ENCODE data around the gene FRMD8. TPM values are rescaled to one million over a fixed set of nuclear protein-coding genes. Genes with fewer than 3 reads are reported as not detected.

The FRMD8 gene
- polyA plus RNA-seq, 1 donor from 2014 or later: 22.2 TPM

GRCh38 chr11:65393513-65394079 is 7.2 kb downstream of the FRMD8 start:
- Histone ChIP-seq H3F3A (ENCODE audit: insufficient read depth, low read length, poor library complexity, severe bottlenecking) (no peaks in the 10 kb centered on the region), H3K79me2 (replicated peaks; ENCODE audit: insufficient read depth, low read length) (no peaks in the 10 kb centered on the region), H3K4me3 (ENCODE audit: low read length) (no peak overlapping the region), H2AFZ (ENCODE audit: low read depth, low read length) (no peak overlapping the region), H3K36me3 (ENCODE audit: insufficient read depth, low read length) (no peaks in the 10 kb centered on the region), H4K20me1 (ENCODE audit: insufficient read depth) (no peaks in the 10 kb centered on the region), H3K27me3 (ENCODE audit: insufficient read depth, low read depth, low read length) (no peaks in the 10 kb centered on the region), H3K9ac (ENCODE audit: low read length) (no peak overlapping the region), H3K9me2 (ENCODE audit: insufficient read depth, low read length) (no peaks in the 10 kb centered on the region), H3K9me3 (ENCODE audit: low read length) (no peaks in the 10 kb centered on the region), H3K4me2 (ENCODE audit: low read length) (no peak overlapping the region), H3K27ac (ENCODE audit: low read length) (no peak overlapping the region)
- TF ChIP-seq, protein P1, sequence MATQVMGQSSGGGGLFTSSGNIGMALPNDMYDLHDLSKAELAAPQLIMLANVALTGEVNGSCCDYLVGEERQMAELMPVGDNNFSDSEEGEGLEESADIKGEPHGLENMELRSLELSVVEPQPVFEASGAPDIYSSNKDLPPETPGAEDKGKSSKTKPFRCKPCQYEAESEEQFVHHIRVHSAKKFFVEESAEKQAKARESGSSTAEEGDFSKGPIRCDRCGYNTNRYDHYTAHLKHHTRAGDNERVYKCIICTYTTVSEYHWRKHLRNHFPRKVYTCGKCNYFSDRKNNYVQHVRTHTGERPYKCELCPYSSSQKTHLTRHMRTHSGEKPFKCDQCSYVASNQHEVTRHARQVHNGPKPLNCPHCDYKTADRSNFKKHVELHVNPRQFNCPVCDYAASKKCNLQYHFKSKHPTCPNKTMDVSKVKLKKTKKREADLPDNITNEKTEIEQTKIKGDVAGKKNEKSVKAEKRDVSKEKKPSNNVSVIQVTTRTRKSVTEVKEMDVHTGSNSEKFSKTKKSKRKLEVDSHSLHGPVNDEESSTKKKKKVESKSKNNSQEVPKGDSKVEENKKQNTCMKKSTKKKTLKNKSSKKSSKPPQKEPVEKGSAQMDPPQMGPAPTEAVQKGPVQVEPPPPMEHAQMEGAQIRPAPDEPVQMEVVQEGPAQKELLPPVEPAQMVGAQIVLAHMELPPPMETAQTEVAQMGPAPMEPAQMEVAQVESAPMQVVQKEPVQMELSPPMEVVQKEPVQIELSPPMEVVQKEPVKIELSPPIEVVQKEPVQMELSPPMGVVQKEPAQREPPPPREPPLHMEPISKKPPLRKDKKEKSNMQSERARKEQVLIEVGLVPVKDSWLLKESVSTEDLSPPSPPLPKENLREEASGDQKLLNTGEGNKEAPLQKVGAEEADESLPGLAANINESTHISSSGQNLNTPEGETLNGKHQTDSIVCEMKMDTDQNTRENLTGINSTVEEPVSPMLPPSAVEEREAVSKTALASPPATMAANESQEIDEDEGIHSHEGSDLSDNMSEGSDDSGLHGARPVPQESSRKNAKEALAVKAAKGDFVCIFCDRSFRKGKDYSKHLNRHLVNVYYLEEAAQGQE (IDR thresholded peaks at IDR 0.05; ENCODE audit: borderline replicate concordance): no peak
- TF ChIP-seq TAF1 (IDR thresholded peaks at IDR 0.05; ENCODE audit: low read depth) (no peak), RAD21 (conservative IDR thresholded peaks at IDR 0.05) (no peak), POLR2AphosphoS5 (IDR thresholded peaks at IDR 0.05) (no peak), SMC3 (conservative IDR thresholded peaks at IDR 0.05; ENCODE audit: poor library complexity) (no peak), MXI1 (conservative IDR thresholded peaks at IDR 0.05; ENCODE audit: poor library complexity, severe bottlenecking) (no peak), EP300 (conservative IDR thresholded peaks at IDR 0.05; ENCODE audit: poor library complexity, severe bottlenecking) (no peak)
- TF ChIP-seq, protein P2, sequence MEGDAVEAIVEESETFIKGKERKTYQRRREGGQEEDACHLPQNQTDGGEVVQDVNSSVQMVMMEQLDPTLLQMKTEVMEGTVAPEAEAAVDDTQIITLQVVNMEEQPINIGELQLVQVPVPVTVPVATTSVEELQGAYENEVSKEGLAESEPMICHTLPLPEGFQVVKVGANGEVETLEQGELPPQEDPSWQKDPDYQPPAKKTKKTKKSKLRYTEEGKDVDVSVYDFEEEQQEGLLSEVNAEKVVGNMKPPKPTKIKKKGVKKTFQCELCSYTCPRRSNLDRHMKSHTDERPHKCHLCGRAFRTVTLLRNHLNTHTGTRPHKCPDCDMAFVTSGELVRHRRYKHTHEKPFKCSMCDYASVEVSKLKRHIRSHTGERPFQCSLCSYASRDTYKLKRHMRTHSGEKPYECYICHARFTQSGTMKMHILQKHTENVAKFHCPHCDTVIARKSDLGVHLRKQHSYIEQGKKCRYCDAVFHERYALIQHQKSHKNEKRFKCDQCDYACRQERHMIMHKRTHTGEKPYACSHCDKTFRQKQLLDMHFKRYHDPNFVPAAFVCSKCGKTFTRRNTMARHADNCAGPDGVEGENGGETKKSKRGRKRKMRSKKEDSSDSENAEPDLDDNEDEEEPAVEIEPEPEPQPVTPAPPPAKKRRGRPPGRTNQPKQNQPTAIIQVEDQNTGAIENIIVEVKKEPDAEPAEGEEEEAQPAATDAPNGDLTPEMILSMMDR (IDR thresholded peaks at IDR 0.05; ENCODE audit: poor library complexity, severe bottlenecking): no peak

- H4K20me1 ChIP-seq (ENCODE audit: insufficient read depth): no peaks in the 10 kb centered on the region
- H3K36me3 ChIP-seq (ENCODE audit: insufficient read depth, low read length): no peaks in the 10 kb centered on the region
- no peaks in the 10 kb centered on the region for H3F3A ChIP-seq (ENCODE audit: insufficient read depth, low read length, poor library complexity, severe bottlenecking)
- TF ChIP-seq EP300 (conservative IDR thresholded peaks at IDR 0.05; ENCODE audit: poor library complexity, severe bottlenecking) (no peak), POLR2AphosphoS5 (IDR thresholded peaks at IDR 0.05) (no peak), RAD21 (conservative IDR thresholded peaks at IDR 0.05) (no peak), TAF1 (IDR thresholded peaks at IDR 0.05; ENCODE audit: low read depth) (no peak), MXI1 (conservative IDR thresholded peaks at IDR 0.05; ENCODE audit: poor library complexity, severe bottlenecking) (no peak), EZH2 (IDR thresholded peaks at IDR 0.05; ENCODE audit: borderline replicate concordance, insufficient read depth, low read length, poor library complexity, severe bottlenecking) (no peak), SMC3 (conservative IDR thresholded peaks at IDR 0.05; ENCODE audit: poor library complexity) (no peak)
- TF ChIP-seq, protein P1 (IDR thresholded peaks at IDR 0.05; ENCODE audit: borderline replicate concordance): no peak
- TF ChIP-seq, protein P2 (IDR thresholded peaks at IDR 0.05; ENCODE audit: poor library complexity, severe bottlenecking): no peak
- H3K4me2 ChIP-seq (ENCODE audit: low read length): no peak overlapping the region
- no peaks in the 10 kb centered on the region for H3K27me3 ChIP-seq (ENCODE audit: insufficient read depth, low read depth, low read length)
- H3K79me2 ChIP-seq (replicated peaks; ENCODE audit: insufficient read depth, low read length): no peaks in the 10 kb centered on the region
- H2AFZ ChIP-seq (ENCODE audit: low read depth, low read length): no peak overlapping the region
- H3K9ac ChIP-seq (ENCODE audit: low read length): no peak overlapping the region
- no peaks in the 10 kb centered on the region for H3K9me3 ChIP-seq (ENCODE audit: low read length)
- no peak overlapping the region for H3K4me3 ChIP-seq (ENCODE audit: low read length)
- no peaks in the 10 kb centered on the region for H3K9me2 ChIP-seq (ENCODE audit: insufficient read depth, low read length)
- no peak overlapping the region for H3K27ac ChIP-seq (ENCODE audit: low read length)
Observed at GRCh38 chr11:65394125-65394536, 7.7 kb downstream of the FRMD8 start.

All from neural cell (in vitro differentiated cells).